ENCODE measurements around the gene DRC3. TPM values are rescaled to one million over a fixed set of nuclear protein-coding genes. Genes with fewer than 3 reads are reported as not detected.

The DRC3 gene
- total RNA-seq, 2 donors from 2014 or later = 2.0 to 2.6 TPM

DNA sequence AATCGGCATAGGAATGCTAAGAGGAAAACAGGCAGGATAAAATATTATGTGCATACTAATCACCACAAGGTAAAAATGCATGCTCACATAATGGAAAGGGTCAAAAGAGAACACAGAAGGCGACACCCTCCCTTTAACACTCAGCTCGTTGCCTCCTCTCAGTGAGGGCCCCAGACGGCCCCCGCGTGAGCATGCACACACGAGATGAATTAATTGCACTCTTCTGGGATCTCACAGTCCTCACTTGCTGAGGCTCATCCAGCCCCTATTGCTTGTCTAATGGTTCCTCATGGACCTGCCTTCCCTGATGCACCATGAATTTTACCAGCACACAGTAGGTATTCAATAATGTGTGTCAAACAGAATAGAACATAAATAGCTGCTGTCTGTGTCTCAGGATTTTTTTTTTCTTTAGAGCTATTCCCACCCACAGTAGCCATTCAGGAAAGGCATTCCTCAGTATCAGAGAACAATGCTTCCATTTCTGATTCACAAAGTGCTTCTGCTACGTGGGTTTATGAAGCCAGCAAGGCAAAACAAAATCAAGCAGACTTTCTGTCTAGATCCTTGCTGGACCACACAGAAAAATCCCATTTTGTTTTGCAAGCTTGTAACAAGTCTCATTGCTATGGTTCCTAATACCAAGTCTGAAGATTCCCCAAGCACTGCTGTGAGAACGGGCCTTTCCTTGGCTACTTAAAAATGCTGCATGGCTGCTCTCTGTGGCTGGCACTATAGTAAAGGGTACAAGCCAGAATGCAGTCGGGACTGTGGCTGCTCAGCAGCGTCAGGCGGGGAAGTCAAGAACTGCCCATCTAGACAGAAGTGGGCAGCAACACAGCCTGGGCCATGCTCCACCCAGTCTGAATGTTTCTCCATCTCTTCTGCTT, 44.0 kb upstream of the DRC3 start:
- TF ChIP-seq, protein P1, sequence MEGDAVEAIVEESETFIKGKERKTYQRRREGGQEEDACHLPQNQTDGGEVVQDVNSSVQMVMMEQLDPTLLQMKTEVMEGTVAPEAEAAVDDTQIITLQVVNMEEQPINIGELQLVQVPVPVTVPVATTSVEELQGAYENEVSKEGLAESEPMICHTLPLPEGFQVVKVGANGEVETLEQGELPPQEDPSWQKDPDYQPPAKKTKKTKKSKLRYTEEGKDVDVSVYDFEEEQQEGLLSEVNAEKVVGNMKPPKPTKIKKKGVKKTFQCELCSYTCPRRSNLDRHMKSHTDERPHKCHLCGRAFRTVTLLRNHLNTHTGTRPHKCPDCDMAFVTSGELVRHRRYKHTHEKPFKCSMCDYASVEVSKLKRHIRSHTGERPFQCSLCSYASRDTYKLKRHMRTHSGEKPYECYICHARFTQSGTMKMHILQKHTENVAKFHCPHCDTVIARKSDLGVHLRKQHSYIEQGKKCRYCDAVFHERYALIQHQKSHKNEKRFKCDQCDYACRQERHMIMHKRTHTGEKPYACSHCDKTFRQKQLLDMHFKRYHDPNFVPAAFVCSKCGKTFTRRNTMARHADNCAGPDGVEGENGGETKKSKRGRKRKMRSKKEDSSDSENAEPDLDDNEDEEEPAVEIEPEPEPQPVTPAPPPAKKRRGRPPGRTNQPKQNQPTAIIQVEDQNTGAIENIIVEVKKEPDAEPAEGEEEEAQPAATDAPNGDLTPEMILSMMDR (conservative IDR thresholded peaks at IDR 0.05) = no peak
- no peak overlapping the region for H3K27ac Mint-ChIP-seq
- Histone ChIP-seq H3K27ac (ENCODE audit: low read depth, low read length) (peak overlapping the region; percentile 92), H3K9ac (ENCODE audit: extremely low read depth, low read length, poor library complexity, severe bottlenecking) (no peak overlapping the region), H3K36me3 (ENCODE audit: control insufficient read depth, insufficient read depth, low read length) (no peaks in the 10 kb centered on the region), H3K4me1 (ENCODE audit: control insufficient read depth, insufficient read depth, low read length) (no peaks in the 10 kb centered on the region), H3K9me3 (ENCODE audit: control insufficient read depth, low read length) (no peaks in the 10 kb centered on the region), H3K4me3 (ENCODE audit: low read length) (no peak overlapping the region), H3K27me3 (ENCODE audit: control insufficient read depth, insufficient read depth, low read length, poor library complexity, severe bottlenecking) (no peaks in the 10 kb centered on the region)
- H3K36me3 Mint-ChIP-seq (ENCODE audit: low read depth) = no peaks in the 10 kb centered on the region
- peak; percentile 64 for DNase-seq
- peaks cover 14% of the 10 kb centered on the region for H3K4me1 Mint-ChIP-seq
- no peak overlapping the region for H3K4me3 Mint-ChIP-seq
- no peaks in the 10 kb centered on the region for H3K9me3 Mint-ChIP-seq
- no peaks in the 10 kb centered on the region for H3K27me3 Mint-ChIP-seq (ENCODE audit: insufficient read depth)
- WGBS, 2 experiments (ENCODE audit: insufficient coverage in 1 of 2, insufficient read length in 1 of 2) = 36 to 79% methylated on average over 3 to 12 of the region's 12 CpGs

DNA sequence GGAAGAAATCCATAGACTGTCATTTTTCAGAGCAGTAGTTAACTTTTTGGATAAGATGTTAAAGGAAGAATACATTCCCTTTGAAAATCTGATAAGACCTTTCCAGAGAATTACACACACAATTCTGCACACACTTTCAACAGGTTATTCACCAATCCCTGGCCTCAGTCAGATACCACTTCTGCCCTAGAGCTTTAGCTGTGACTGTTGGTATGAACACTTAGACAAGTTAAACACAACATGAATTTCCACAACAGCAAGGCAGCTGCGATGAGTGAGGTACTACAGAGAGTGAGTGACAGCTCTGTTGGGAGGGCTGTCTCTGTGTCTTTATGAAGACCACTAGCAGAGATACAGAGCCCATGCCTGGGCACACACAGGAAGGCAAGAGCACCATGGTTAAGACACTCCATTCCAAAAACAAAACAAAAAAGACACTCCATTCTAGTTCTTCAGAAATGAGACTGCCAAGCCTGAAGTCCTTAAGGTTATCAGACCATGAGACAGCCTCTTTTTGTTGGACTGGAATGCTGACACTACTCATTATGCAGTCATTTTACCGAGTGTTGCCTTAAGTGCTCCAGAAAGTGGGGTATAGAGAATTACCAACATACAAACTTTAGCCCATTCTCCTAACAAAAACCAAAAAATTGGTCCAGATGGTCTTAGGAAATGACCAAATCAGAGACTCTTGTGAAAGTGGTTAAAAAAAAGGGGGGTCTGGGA, 42.8 kb upstream of the DRC3 start:
- H3K4me3 Mint-ChIP-seq = no peak overlapping the region
- DNase-seq = no peak
- H3K27ac Mint-ChIP-seq = no peak overlapping the region
- H3K27ac ChIP-seq (ENCODE audit: low read depth, low read length) = peak overlapping the region; percentile 92
- no peaks in the 10 kb centered on the region for H3K36me3 ChIP-seq (ENCODE audit: control insufficient read depth, insufficient read depth, low read length)
- H3K4me1 ChIP-seq (ENCODE audit: control insufficient read depth, insufficient read depth, low read length) = no peaks in the 10 kb centered on the region
- no peaks in the 10 kb centered on the region for H3K9me3 ChIP-seq (ENCODE audit: control insufficient read depth, low read length)
- peaks cover 17% of the 10 kb centered on the region for H3K4me1 Mint-ChIP-seq
- no peak overlapping the region for H3K9ac ChIP-seq (ENCODE audit: extremely low read depth, low read length, poor library complexity, severe bottlenecking)
- H3K27me3 Mint-ChIP-seq (ENCODE audit: insufficient read depth) = no peaks in the 10 kb centered on the region
- TF ChIP-seq, protein P1 (conservative IDR thresholded peaks at IDR 0.05) = no peak
- WGBS, 2 experiments (ENCODE audit: insufficient coverage in 1 of 2, insufficient read length in 1 of 2) = 83 to 100% methylated on average over 1 to 2 of the region's 2 CpGs
- no peaks in the 10 kb centered on the region for H3K27me3 ChIP-seq (ENCODE audit: control insufficient read depth, insufficient read depth, low read length, poor library complexity, severe bottlenecking)
- H3K4me3 ChIP-seq (ENCODE audit: low read length) = no peak overlapping the region
- no peaks in the 10 kb centered on the region for H3K9me3 Mint-ChIP-seq
- H3K36me3 Mint-ChIP-seq (ENCODE audit: low read depth) = no peaks in the 10 kb centered on the region

DNA sequence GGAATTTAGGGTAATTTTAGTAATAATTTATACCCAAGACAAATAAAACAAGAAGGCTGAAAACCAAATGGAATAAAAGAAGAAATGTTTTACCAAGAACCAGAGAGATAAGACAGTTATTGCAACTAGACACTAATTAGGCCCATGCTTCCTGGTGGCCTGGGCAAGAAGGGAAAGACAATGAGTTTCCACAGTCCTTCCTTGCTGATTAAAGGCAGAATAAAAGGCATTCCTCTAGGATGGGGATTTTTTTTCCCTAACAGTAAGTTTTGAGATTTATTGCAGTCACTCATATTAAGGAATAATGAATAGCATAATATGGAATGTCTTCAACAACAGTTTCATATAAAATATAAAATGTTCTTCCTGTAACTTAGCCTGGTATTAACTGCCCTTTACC, 42.0 kb upstream of the DRC3 start:
- H3K4me1 ChIP-seq (ENCODE audit: control insufficient read depth, insufficient read depth, low read length) = no peaks in the 10 kb centered on the region
- no peak for DNase-seq
- H3K4me3 Mint-ChIP-seq = no peak overlapping the region
- H3K27ac ChIP-seq (ENCODE audit: low read depth, low read length) = no peak overlapping the region
- TF ChIP-seq, protein P1 (conservative IDR thresholded peaks at IDR 0.05) = no peak
- no peaks in the 10 kb centered on the region for H3K36me3 Mint-ChIP-seq (ENCODE audit: low read depth)
- H3K27ac Mint-ChIP-seq = no peak overlapping the region
- H3K9me3 ChIP-seq (ENCODE audit: control insufficient read depth, low read length) = no peaks in the 10 kb centered on the region
- H3K27me3 Mint-ChIP-seq (ENCODE audit: insufficient read depth) = no peaks in the 10 kb centered on the region
- H3K36me3 ChIP-seq (ENCODE audit: control insufficient read depth, insufficient read depth, low read length) = no peaks in the 10 kb centered on the region
- H3K4me3 ChIP-seq (ENCODE audit: low read length) = no peak overlapping the region
- H3K27me3 ChIP-seq (ENCODE audit: control insufficient read depth, insufficient read depth, low read length, poor library complexity, severe bottlenecking) = no peaks in the 10 kb centered on the region
- H3K4me1 Mint-ChIP-seq = peaks cover 26% of the 10 kb centered on the region
- no peak overlapping the region for H3K9ac ChIP-seq (ENCODE audit: extremely low read depth, low read length, poor library complexity, severe bottlenecking)
- no peaks in the 10 kb centered on the region for H3K9me3 Mint-ChIP-seq
